ENCODE measurements around the gene BFSP2.

The BFSP2 gene

GRCh38 chr3:133424937-133425869, 25.3 kb downstream of the BFSP2 start:
- no peak for DNase-seq

DNA sequence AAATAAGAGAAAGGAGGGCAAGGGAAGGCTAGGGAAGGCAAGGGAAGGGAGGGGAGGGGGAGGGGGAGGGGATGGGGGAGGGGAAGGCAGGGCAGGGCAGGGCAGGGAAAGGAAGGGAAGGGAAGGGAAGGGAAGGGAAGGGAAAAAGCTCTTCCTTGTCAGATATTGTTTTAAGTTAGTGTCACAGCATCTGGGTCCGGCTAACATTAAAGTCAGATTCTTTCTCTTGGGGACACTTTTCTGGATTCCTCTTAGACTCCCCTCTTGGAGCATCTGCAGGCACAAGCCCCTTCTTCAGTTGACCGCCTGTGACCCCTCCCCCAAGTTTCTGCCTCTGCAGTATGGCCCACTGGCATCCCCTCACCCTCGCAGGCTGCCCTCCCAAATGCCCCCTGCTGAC, 26.0 kb downstream of the BFSP2 start:
- no peak for DNase-seq

DNA sequence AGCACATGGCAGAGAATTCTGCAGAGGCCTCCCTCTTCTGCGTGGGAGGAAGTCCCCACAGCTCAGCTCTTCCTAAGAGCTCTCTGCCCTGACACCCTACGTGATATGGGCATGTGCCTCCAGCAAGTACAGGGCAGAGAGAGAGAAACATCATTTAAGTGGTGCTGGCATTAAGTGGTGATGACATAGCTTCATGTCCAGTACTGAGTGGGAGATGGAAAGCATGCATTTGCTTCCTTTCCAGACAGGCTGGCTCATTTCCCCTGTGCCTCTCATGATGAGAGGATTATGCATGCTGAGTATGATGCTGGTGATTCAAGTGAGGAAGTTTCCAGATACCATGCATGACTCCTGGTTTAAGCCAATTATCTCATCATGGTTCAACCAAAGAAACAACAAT, 26.9 kb downstream of the BFSP2 start:
- DNase-seq = no peak

- DNase-seq = no peak
These were observed 28.7 kb downstream of the BFSP2 start for GRCh38 chr3:133428552-133428951.

DNA sequence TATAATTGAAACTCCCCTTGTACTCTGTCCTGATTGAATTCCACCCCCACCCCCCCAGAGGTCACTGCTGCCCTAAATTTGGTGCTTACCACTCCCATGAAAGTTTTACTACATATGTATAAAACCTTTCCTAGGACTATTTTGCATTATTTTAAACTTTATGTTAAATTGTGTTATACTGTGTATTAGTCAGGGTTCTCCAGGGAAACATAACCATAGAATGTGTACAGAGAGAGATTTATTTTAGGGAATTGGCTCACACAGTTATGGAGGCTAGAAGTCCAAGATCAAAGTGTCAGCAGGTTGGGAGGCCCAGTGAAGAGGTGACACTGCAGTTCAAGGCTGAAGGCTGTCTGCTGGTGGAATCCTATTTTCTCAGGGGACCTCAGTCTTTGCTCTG, 29.2 kb downstream of the BFSP2 start:
- DNase-seq = no peak

DNA sequence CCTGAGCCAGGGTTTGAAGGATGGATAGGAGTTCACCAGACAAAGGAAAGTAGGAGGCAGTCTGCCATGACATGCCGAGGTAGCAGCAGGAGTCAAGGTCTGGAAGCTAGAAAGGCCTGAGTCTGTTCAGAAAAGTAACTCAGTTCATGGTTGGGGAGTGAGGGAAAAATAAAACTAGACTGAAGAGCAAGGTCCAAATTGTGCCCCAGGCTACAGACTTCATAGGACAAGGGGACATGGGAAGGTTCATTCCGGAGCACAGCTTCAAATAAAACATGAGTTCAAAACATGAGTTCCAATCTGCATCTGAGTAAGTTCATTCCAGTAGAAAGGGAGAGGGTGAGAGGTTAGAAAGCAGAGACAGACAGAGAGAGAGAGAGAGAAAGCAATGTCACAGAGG, 39.7 kb downstream of the BFSP2 start:
- DNase-seq = no peak

- no peak for DNase-seq
These were observed 40.8 kb downstream of the BFSP2 start for GRCh38 chr3:133440652-133441051.

GRCh38 chr3:133441867-133442270, 42.0 kb downstream of the BFSP2 start:
- peak in 1 of 2 donors; percentile 38 for DNase-seq

DNA sequence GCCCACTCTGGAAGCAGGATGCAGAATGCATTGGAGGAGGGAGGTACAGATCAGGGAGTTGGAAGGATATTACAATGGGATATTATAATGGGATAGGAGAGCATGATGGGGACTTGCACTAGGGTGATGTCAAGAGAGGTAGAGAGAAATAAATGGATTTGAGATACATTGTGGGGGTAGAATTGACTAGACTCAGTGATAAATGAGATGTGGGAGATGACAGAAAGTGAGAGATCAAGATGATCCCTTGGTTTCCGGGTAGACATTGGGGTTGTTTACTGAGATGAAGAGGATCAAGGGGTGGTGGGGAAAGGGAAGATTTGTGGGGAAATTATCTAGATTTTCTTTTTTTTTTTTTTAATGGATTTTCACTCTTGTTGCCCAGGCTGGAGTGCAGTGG, 42.7 kb downstream of the BFSP2 start:
- no peak for DNase-seq

DNA sequence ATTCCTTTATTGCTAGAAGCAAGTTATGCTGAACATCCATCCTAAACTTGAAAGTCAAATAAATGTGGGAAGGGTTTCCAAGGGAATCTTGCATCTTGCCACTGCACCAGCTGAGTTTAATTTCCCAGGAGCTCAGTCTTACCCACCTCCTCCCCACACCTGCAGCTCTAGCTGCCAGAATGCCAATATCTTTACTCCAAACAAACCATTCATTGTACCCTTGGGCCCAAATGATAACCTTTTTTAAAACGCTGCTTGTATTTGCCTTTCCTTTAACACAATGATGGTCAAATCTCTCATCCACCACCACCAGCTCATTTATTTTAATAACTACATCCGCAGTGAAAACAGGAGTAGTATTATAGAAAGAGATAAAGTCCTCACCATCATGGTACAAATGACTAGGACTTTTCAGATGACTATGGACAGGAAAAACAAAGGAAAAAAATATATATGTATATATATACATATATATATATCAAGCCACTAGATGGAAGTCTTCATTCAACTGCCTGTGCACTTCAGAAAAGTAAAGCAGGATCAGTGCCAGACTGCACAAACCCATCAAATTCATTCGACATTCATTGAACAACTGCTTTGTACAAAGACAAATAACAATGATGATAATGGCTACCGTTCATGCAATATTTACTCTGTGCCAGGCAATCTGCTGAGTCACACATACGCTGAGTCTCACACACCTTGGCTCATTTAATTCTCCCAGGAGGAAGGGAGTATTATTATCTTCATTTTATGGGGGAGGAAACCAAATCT, 44.0 kb downstream of the BFSP2 start:
- no peak for DNase-seq

GRCh38 chr3:133444423-133444774, 44.5 kb downstream of the BFSP2 start:
- DNase-seq = no peak

DNA sequence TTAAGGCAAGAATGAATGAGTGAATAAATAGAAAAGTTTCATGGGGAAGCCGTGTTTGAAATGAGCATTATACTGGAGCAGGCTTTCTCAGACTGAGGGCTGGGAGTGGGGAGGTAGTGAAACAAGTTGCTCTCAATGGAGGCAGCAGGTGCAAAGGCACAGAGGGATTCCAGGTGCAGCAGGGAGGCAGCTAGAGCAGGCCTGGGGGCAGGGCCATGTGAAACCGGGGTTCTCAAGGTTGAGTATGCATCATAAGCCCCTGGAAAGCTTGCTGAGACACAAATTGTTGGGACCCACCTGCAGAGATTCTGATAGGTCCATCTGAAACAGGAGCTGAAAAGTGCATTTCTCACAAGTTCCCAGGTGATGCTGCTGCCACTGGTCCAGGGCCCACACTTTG, 45.3 kb downstream of the BFSP2 start:
- DNase-seq = no peak

DNA sequence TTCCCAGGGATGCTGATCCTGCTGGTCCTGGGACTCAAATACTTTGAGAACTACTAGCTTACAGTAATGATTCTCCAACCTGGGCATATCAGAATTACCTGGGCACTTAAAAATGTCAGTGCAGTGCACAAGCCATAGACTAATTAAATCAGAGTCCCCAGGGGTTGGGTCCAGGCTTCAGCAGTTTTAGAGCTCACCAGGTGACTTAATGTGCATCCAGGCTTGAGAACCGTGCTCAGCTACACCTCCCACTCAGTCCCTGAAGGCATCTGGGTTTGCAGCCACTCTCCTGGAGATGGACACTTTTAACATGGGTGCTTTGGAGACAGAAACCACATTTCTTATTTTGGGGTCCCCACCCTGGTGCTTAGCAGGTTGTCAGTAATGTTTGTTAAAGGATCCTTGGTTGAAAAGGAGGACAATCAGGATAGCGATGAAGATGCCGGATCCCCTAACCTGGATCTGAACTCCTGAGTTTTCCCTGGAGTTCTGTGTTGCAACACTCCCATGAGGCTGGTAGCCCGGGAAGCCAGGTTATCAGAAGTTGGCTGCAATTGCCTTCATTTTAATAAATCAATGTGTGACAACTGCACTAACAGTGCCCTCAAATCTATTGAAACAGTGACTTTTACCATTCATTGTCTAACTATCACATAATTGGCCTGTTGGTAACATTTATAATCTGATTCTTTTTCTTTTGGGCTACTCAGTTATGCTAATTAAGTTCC, 48.1 kb downstream of the BFSP2 start:
- DNase-seq = no peak

GRCh38 chr3:133448478-133449122, 48.7 kb downstream of the BFSP2 start:
- peak; percentile 37 to 61 for DNase-seq

DNA sequence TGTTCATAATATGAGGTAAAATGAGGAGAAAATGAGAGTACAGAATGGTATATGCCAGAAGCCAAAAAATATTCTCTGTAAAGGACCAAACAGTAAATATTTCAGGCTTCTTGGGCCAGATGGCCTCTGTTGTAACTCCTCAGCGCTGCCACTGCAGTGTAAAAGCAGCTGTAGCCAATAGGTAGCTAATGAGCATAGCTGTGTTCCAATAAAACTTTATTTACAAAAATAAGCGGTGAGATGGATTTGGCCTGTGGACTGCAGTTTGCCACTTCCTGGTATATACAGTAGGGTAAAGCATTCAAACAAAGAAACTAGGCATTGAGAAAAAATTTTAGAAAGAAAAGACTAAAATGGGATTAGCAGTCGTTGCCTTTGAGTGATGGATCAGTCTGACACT, 51.5 kb downstream of the BFSP2 start:
- DNase-seq = no peak

DNA sequence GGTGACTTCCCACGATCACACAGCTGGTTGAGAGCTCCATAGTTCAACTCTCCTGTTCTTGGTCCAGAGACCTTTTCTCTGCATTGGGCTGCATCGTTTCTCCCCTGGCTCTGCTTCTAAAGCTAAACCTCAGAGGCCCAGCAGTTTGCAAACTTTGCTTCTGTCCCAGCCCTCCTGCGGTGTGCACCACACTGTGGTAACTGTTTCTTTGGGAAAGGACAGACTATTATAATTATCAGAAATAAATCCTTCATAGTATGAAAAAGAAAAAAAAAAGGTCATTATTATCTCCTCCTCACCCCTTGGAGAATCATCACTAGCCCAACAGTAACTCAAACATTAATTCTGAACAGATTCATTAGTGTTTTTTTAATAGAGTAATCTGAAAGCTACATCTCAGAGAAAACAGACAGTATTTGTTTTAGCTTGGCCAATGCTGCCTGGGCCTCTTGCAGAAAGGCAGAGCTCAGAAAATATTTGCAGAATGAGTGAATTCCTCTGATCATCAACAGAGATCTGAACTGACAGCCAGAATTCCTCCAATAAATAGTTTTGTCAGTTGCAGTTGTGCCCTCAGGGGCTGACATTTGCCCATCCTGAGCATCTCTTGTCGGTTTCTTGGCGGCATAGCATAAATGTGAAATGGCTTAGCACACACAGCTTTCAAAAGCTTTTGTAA, 52.9 kb downstream of the BFSP2 start:
- no peak for DNase-seq

- no peak for DNase-seq
These were observed 53.5 kb downstream of the BFSP2 start for GRCh38 chr3:133453383-133453782.

- DNase-seq = no peak
These were observed 55.4 kb downstream of the BFSP2 start for GRCh38 chr3:133455281-133455680.

- DNase-seq = no peak
These were observed 56.1 kb downstream of the BFSP2 start for GRCh38 chr3:133455960-133456359.

GRCh38 chr3:133457025-133457424, 57.2 kb downstream of the BFSP2 start:
- no peak for DNase-seq

- DNase-seq = no peak
These were observed 57.7 kb downstream of the BFSP2 start for GRCh38 chr3:133457465-133458067.

- DNase-seq = no peak
These were observed 59.5 kb downstream of the BFSP2 start for GRCh38 chr3:133459400-133459799.

Data from CD4-positive, alpha-beta T cell treated with Interleukin-4 for 1 hour (primary cell).